Dedifferentiated amniotic fluid mesenchymal stem cell (primary cell): ENCODE data around the gene MAGEA6.
"Not testable (repeated sequence)": the region's sequence is repeated elsewhere in the genome, so short reads cannot be mapped to it uniquely, and the experiment has no call there.

Experiments
- DNase-seq: peaks from one replicate; pipeline ENCODE4 v3.0.0-alpha.2; 2016; ENCODE audit errors: extremely low spot score

The MAGEA6 gene

DNA sequence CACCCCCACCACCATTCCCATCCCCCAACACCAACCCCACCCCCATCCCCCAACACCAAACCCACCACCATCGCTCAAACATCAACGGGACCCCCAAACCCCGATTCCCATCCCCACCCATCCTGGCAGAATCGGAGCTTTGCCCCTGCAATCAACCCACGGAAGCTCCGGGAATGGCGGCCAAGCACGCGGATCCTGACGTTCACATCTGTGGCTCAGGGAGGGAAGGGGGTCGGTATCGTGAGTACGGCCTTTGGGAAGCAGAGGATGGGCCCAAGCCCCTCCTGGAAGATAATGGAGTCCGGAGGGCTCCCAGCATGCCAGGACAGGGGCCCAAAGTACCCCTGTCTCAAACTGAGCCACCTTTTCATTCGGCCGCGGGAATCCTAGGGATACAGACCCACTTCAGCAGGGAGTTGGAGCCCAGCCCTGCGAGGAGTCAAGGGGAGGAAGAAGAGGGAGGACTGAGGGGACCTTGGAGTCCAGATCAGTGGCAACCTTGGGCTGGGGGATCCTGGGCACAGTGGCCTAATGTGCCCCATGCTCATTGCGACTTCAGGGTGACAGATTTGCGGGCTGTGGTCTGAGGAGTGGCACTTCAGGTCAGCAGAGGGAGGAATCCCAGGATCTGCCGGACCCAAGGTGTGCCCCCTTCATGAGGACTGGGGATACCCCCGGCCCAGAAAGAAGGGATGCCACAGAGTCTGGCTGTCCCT is 35.2 kb downstream of the MAGEA6 start:
- not testable (repeated sequence) for DNase-seq

DNA sequence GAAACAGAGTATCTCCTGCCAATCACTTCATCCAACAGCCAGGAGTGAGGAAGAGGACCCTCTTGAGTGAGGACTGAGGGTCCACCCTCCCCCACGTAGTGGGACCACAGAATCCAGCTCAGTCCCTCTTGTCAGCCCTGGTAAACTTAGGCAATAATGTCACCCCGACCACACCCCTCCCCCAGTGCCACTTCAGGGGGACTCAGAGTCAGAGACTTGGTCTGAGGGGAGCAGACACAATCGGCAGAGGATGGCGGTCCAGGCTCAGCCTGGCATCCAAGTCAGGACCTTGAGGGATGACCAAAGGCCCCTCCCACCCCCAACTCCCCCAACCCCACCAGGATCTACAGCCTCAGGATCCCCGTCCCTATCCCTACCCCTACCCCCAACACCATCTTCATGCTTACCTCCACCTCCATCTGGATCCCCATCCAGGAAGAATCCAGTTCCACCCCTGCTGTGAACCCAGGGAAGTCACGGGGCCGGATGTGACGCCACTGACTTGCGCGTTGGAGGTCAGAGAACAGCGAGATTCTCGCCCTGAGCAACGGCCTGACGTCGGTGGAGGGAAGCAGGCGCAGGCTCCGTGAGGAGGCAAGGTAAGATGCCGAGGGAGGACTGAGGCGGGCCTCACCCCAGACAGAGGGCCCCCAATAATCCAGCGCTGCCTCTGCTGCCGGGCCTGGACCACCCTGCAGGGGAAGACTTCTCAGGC is 36.1 kb downstream of the MAGEA6 start, which contains the start of the genes CSAG1 and MAGEA12:
Gene CSAG1, minus strand, starts transcription at position 461 of the 715 bp plus-strand sequence. CDS start 1,261 bp downstream, outside the sequence.
Gene MAGEA12, plus strand, starts transcription at position 497 of the 715 bp plus-strand sequence. CDS start 2,405 bp downstream, outside the sequence.
- DNase-seq, result no peak

DNA sequence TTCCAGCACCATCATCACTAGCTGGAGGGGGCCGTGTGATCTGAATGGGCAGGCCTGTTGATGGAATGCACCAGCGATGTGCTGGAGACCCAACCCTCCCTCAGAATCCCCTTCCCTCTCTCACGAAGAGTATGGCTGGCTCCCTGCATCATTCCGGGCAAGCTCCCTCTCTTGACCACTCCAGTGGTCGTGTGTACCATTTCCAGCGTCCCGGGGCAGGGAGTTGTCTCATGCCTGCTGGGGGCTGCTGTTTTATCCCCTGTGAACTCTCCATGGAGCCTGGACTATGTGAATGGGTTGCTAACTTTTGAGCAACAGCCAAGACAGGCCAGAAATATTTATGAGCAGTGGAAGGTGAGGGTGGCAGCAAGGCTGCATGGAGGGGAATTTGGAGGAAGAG is 44.1 kb downstream of the MAGEA6 start:
- DNase-seq, result no peak
